SKM-1 treated with dmso at 0.1 percent for 144 hours (cell line): Measurements from ENCODE around the gene TARM1.
"Not testable (repeated sequence)": the region's sequence is repeated elsewhere in the genome, so short reads cannot be mapped to it uniquely, and the experiment has no call there.

Source experiments
- DNase-seq: peaks from one replicate; lab custom pipeline; 2025; ENCODE audit not compliant: unreplicated experiment; lab: John Stamatoyannopoulos, UW

TARM1 gene

GRCh38 chr19:54100561-54100960 is 19.4 kb upstream of the TARM1 start, which contains the start of gene OSCAR:
Gene OSCAR, minus strand, starts transcription at chr19:54100803. Its CDS starts 11 bp downstream, at chr19:54100792.
- DNase-seq, result peak; percentile 53

- DNase-seq, result not testable (repeated sequence)
Measured at GRCh38 chr19:54099903-54100255, 18.7 kb upstream of the TARM1 start.

- DNase-seq, result no peak
Measured at GRCh38 chr19:54099190-54099902, 18.2 kb upstream of the TARM1 start.

GRCh38 chr19:54096617-54097106 is 15.5 kb upstream of the TARM1 start:
- DNase-seq, result no peak

- not testable (repeated sequence) for DNase-seq
Measured at GRCh38 chr19:54095859-54096616, 14.9 kb upstream of the TARM1 start.

GRCh38 chr19:54095136-54095858 is 14.1 kb upstream of the TARM1 start:
- no peak for DNase-seq

GRCh38 chr19:54094426-54095000 is 13.3 kb upstream of the TARM1 start:
- no peak for DNase-seq

- no peak for DNase-seq
Measured at GRCh38 chr19:54084410-54084809, 3.2 kb upstream of the TARM1 start.

- DNase-seq, result peak; percentile 59
Measured at GRCh38 chr19:54077334-54077733, 3.8 kb downstream of the TARM1 start.

GRCh38 chr19:54074851-54075250 is 6.3 kb downstream of the TARM1 start:
- DNase-seq, result no peak

GRCh38 chr19:54073829-54074228 is 7.3 kb downstream of the TARM1 start:
- no peak for DNase-seq

GRCh38 chr19:54069470-54069869 is 11.7 kb downstream of the TARM1 start:
- DNase-seq, result no peak

- no peak for DNase-seq
Measured at GRCh38 chr19:54063350-54064116, 17.6 kb downstream of the TARM1 start, which contains the start of gene VSTM1. Gene VSTM1, minus strand, starts transcription at chr19:54063897. Its CDS starts 120 bp downstream, at chr19:54063777.

GRCh38 chr19:54062643-54063042 is 18.5 kb downstream of the TARM1 start:
- peak; percentile 57 for DNase-seq

- DNase-seq, result peak; percentile 23
Measured at GRCh38 chr19:54047616-54048015, 33.5 kb downstream of the TARM1 start.

GRCh38 chr19:54045771-54046170 is 35.4 kb downstream of the TARM1 start:
- DNase-seq, result no peak

GRCh38 chr19:54042989-54043388 is 38.2 kb downstream of the TARM1 start:
- DNase-seq, result no peak

- no peak for DNase-seq
Measured at GRCh38 chr19:54041969-54042606, 39.1 kb downstream of the TARM1 start.

GRCh38 chr19:54040003-54040402 is 41.2 kb downstream of the TARM1 start:
- DNase-seq, result no peak

GRCh38 chr19:54036542-54036941 is 44.6 kb downstream of the TARM1 start:
- DNase-seq, result not testable (repeated sequence)
